ENCODE measurements around the gene ADSS1.

GRCh38 chr14:104777808-104778249, 53.8 kb downstream of the ADSS1 start:
- TF ChIP-seq CTCF (IDR thresholded peaks at IDR 0.05; ENCODE audit: poor library complexity) (no peak), EZH2 (IDR thresholded peaks at IDR 0.05; ENCODE audit: borderline replicate concordance) (no peak)

Data from hepatocyte (in vitro differentiated cells).